ENCODE measurements around the gene B4GALT6. TPM values are rescaled to one million over a fixed set of nuclear protein-coding genes. Genes with fewer than 3 reads are reported as not detected.

Gene B4GALT6
- total RNA-seq, 1 experiment from 2014 or later: 1.4 TPM

- CTCF ChIA-PET: no interaction called here
- BruUV-seq (replicated peaks): no TSS peak
These were observed 35.1 kb upstream of the B4GALT6 start for GRCh38 chr18:31719363-31720006.

GRCh38 chr18:31718386-31718785, 34.0 kb upstream of the B4GALT6 start:
- Histone ChIP-seq H3K9me2 (replicated peaks; ENCODE audit: low read length) (no peaks in the 10 kb centered on the region), H3K79me2 (ENCODE audit: low read length) (no peaks in the 10 kb centered on the region), H3K4me2 (ENCODE audit: low read length) (no peak overlapping the region), H3K4me3 (ENCODE audit: low read length) (no peak overlapping the region), H3K4me1 (ENCODE audit: insufficient read depth, low read length) (no peaks in the 10 kb centered on the region), H3K36me3 (ENCODE audit: low read depth, low read length) (no peaks in the 10 kb centered on the region; the same call in 1 of the 2 replicates), H3K27ac (ENCODE audit: low read length) (no peak overlapping the region), H2AFZ (ENCODE audit: low read length) (no peak overlapping the region), H3K9me3 (ENCODE audit: low read length) (no peaks in the 10 kb centered on the region), H4K20me1 (ENCODE audit: low read length) (no peaks in the 10 kb centered on the region), H3K27me3 (ENCODE audit: low read length) (no peaks in the 10 kb centered on the region), H3K9ac (ENCODE audit: low read length) (no peak overlapping the region), H3F3A (ENCODE audit: low read length, unreplicated experiment) (no peaks in the 10 kb centered on the region)
- no peak for ATAC-seq
- BruUV-seq (replicated peaks): no TSS peak
- ChIA-PET POLR2A (ENCODE audit: unreplicated experiment) (no interaction called here), CTCF (no interaction called here)
- intact Hi-C loops (cut with micrococcal nuclease): no loop called here
- TF ChIP-seq EZH2phosphoT487 (IDR thresholded peaks at IDR 0.05; ENCODE audit: borderline replicate concordance, low read length): no peak
- no peak for TF ChIP-seq EZH2 (IDR thresholded peaks at IDR 0.05; ENCODE audit: low read length, unreplicated experiment)
- TF ChIP-seq CTCF (conservative IDR thresholded peaks at IDR 0.05; ENCODE audit: low read depth, low read length): no peak
- DNase-seq: no peak

More at GRCh38 chr18:31719363-31720006, 35.1 kb upstream of the B4GALT6 start:
- Histone ChIP-seq H3K27me3 (ENCODE audit: low read length) (no peaks in the 10 kb centered on the region), H3K4me3 (ENCODE audit: low read length) (no peak overlapping the region), H3K4me2 (ENCODE audit: low read length) (no peak overlapping the region), H3K4me1 (ENCODE audit: insufficient read depth, low read length) (no peaks in the 10 kb centered on the region), H4K20me1 (ENCODE audit: low read length) (no peaks in the 10 kb centered on the region), H3K79me2 (ENCODE audit: low read length) (no peaks in the 10 kb centered on the region), H3F3A (ENCODE audit: low read length, unreplicated experiment) (no peaks in the 10 kb centered on the region), H3K27ac (ENCODE audit: low read length) (no peak overlapping the region), H2AFZ (ENCODE audit: low read length) (no peak overlapping the region), H3K36me3 (ENCODE audit: low read depth, low read length) (no peaks in the 10 kb centered on the region; the same call in 1 of the 2 replicates), H3K9me2 (replicated peaks; ENCODE audit: low read length) (no peaks in the 10 kb centered on the region), H3K9me3 (ENCODE audit: low read length) (no peaks in the 10 kb centered on the region), H3K9ac (ENCODE audit: low read length) (no peak overlapping the region)
- intact Hi-C loops (cut with micrococcal nuclease): loop anchor here (5.0 kb wide), 1 partner anchor 72 kb away; no protein-coding TSS in a partner anchor
- DNase-seq (no peak), ATAC-seq (no peak)
- TF ChIP-seq EZH2 (IDR thresholded peaks at IDR 0.05; ENCODE audit: low read length, unreplicated experiment): no peak
- no peak for TF ChIP-seq CTCF (conservative IDR thresholded peaks at IDR 0.05; ENCODE audit: low read depth, low read length)
- TF ChIP-seq EZH2phosphoT487 (IDR thresholded peaks at IDR 0.05; ENCODE audit: borderline replicate concordance, low read length): no peak
- POLR2A ChIA-PET (ENCODE audit: unreplicated experiment): no interaction called here

- no peaks in the 10 kb centered on the region for H3F3A ChIP-seq (ENCODE audit: low read length, unreplicated experiment)
- H3K9ac ChIP-seq (ENCODE audit: low read length): no peak overlapping the region
- no peaks in the 10 kb centered on the region for H3K9me2 ChIP-seq (replicated peaks; ENCODE audit: low read length)
- H3K27ac ChIP-seq (ENCODE audit: low read length): no peak overlapping the region
- no peaks in the 10 kb centered on the region for H3K9me3 ChIP-seq (ENCODE audit: low read length)
- no peak for ATAC-seq
- H4K20me1 ChIP-seq (ENCODE audit: low read length): no peaks in the 10 kb centered on the region
- no peaks in the 10 kb centered on the region for H3K36me3 ChIP-seq (ENCODE audit: low read depth, low read length)
- ChIA-PET POLR2A (ENCODE audit: unreplicated experiment) (no interaction called here), CTCF (no interaction called here)
- H2AFZ ChIP-seq (ENCODE audit: low read length): no peak overlapping the region
- no TSS peak for BruUV-seq (replicated peaks)
- no peaks in the 10 kb centered on the region for H3K79me2 ChIP-seq (ENCODE audit: low read length)
- no peak overlapping the region for H3K4me2 ChIP-seq (ENCODE audit: low read length)
- H3K27me3 ChIP-seq (ENCODE audit: low read length): no peaks in the 10 kb centered on the region
- intact Hi-C loops (cut with micrococcal nuclease): no loop called here
- no peak overlapping the region for H3K4me3 ChIP-seq (ENCODE audit: low read length)
- no peaks in the 10 kb centered on the region for H3K4me1 ChIP-seq (ENCODE audit: insufficient read depth, low read length)
- DNase-seq: no peak
- TF ChIP-seq CTCF (conservative IDR thresholded peaks at IDR 0.05; ENCODE audit: low read depth, low read length): no peak
- TF ChIP-seq EZH2 (IDR thresholded peaks at IDR 0.05; ENCODE audit: low read length, unreplicated experiment): no peak
- no peak for TF ChIP-seq EZH2phosphoT487 (IDR thresholded peaks at IDR 0.05; ENCODE audit: borderline replicate concordance, low read length)
These were observed 32.0 kb upstream of the B4GALT6 start for GRCh38 chr18:31716362-31716761.

Measured in PC-3 (cell line).